K562 (cell line): ENCODE results near the gene LGALS3BP. TPM values are rescaled to one million over a fixed set of nuclear protein-coding genes. Genes with fewer than 3 reads are reported as not detected.

ENCODE experiments used
- ATAC-seq: fragments of 200-7000 bp; cut with Tn5 transposase; 3 replicates; pipeline ENCODE4 v1.9.1; 2020; ENCODE audit warnings: moderate library complexity
- BruUV-seq: library from RNA; stranded (reverse); fragments of 400-500 nt; replicated peaks from 2 replicates; lab custom pipeline; 2021; lab: Mats Ljungman, UMichigan
- CTCF ChIA-PET: fragments of 300-600 bp; formaldehyde crosslinking; extraction: SDS; loops from one replicate; lab custom pipeline; 2021; ENCODE audit warnings: low intra/inter-chr PET ratio; lab: Yijun Ruan, JAX
- POLR2A ChIA-PET: fragments of 300-600, 350-650 bp; sonication (Branson Sonifier 250); formaldehyde crosslinking; extraction: SDS; loops from one replicate; lab custom pipeline; 2021; ENCODE audit warnings: antibody characterized with exemption, inconsistent platforms; lab: Yijun Ruan, JAX
- DNase-seq, 4 experiments: peaks; one replicate each; pipeline versions ENCODE4 v3.0.0 to v3.0.0-alpha.2; 2011 to 2018; ENCODE audit warnings: low spot score in 3 of 4, mixed read lengths in 3 of 4; ENCODE audit errors: extremely low read depth in 1 of 4
- FAIRE-seq: peaks from 2 replicates; lab custom pipeline; 2011; peaks lifted over from hg19 to GRCh38; lab: Jason Lieb, UNC
- H2AFZ ChIP-seq: 2 replicates; pipeline ENCODE4 v1.6.0; 2011; ENCODE audit warnings: low read depth, low read length, control low read depth, inconsistent platforms
- H3K27ac ChIP-seq: fragments of 200-600 bp; 3 replicates; pipeline ENCODE4 v1.8.0; 2011; ENCODE audit warnings: low read depth, mild to moderate bottlenecking, control low read depth, inconsistent platforms, low read length, moderate library complexity, mixed read lengths; ENCODE audit errors: extremely low read depth
- H3K27me3 ChIP-seq, 2 experiments: fragments of 300-600 bp in 1 of 2; 2 replicates in 1 of 2; 3 replicates in 1 of 2; pipeline versions ENCODE4 v1.6.0 to v1.8.0; 2011; ENCODE audit warnings: inconsistent platforms in 2 of 2, low read length in 2 of 2, mild to moderate bottlenecking in 1 of 2, mixed read lengths in 1 of 2, moderate library complexity in 1 of 2; ENCODE audit not compliant: control insufficient read depth in 2 of 2, insufficient read depth in 2 of 2
- H3K36me3 ChIP-seq: fragments of 300-600 bp; 3 replicates; pipeline ENCODE4 v1.8.0; 2011; ENCODE audit warnings: mild to moderate bottlenecking, low read length, inconsistent platforms; ENCODE audit not compliant: control insufficient read depth, insufficient read depth
- H3K4me1 ChIP-seq, 2 experiments: fragments of 200-600 bp in 1 of 2; replicated peaks in 1 of 2; 2 replicates in 1 of 2; 3 replicates in 1 of 2; pipeline versions ENCODE4 v1.5.1 to v1.8.0; 2011; ENCODE audit warnings: inconsistent platforms in 2 of 2, low read length in 2 of 2, mild to moderate bottlenecking in 1 of 2, mixed read lengths in 1 of 2, moderate library complexity in 1 of 2; ENCODE audit not compliant: control insufficient read depth in 2 of 2, insufficient read depth in 2 of 2
- H3K4me2 ChIP-seq: 2 replicates; pipeline ENCODE4 v1.6.1; 2011; ENCODE audit warnings: low read length, control low read depth, inconsistent platforms, mixed read lengths; ENCODE audit not compliant: insufficient read depth
- H3K4me3 ChIP-seq: fragments of 200-600 bp; sonication (generic), shearing (Covaris generic); 2 replicates; pipeline ENCODE4 v1.5.1; 2016; ENCODE audit warnings: control low read depth, inconsistent platforms
- H3K79me2 ChIP-seq: fragments of 200-600 bp; 3 replicates; pipeline ENCODE4 v1.8.0; 2011; ENCODE audit warnings: low read length, inconsistent platforms; ENCODE audit not compliant: control insufficient read depth, insufficient read depth
- H3K9ac ChIP-seq, 2 experiments: 2 replicates each; pipeline versions ENCODE4 v1.6.0 to v1.6.1; 2011; ENCODE audit warnings: low read depth in 2 of 2, low read length in 2 of 2, control low read depth in 1 of 2, inconsistent platforms in 1 of 2, mild to moderate bottlenecking in 1 of 2, mixed read lengths in 1 of 2; ENCODE audit not compliant: insufficient read depth in 1 of 2
- H3K9me1 ChIP-seq: one replicate; pipeline ENCODE4 v1.6.0; 2011; ENCODE audit warnings: inconsistent platforms, mild to moderate bottlenecking, low read length, moderate library complexity; ENCODE audit not compliant: control insufficient read depth, insufficient read depth
- H3K9me3 ChIP-seq: replicated peaks from 2 replicates; pipeline ENCODE4 v1.5.1; 2011; ENCODE audit warnings: low read depth, low read length, inconsistent platforms; ENCODE audit not compliant: control insufficient read depth, insufficient read depth
- H4K20me1 ChIP-seq: replicated peaks from 2 replicates; pipeline ENCODE4 v1.6.1; 2011; ENCODE audit warnings: low read length, inconsistent platforms, mixed read lengths; ENCODE audit not compliant: control insufficient read depth, insufficient read depth
- CBFA2T3 ChIP-seq: fragments of 450-650 bp; IDR thresholded peaks from 2 replicates; pipeline ENCODE4 v1.6.1; 2017
- DPF2 ChIP-seq: fragments of 450-650 bp; IDR thresholded peaks from 2 replicates; pipeline ENCODE4 v1.6.1; 2016
- FOSL1 ChIP-seq: fragments of 200-800 bp; sonication (Bioruptor generic); conservative IDR thresholded peaks from 2 replicates; pipeline ENCODE4 v1.6.1; 2016; ENCODE audit warnings: missing genetic modification characterization, missing compliant biosample characterization
- KLF13 ChIP-seq: fragments of 450-650 bp; IDR thresholded peaks from 2 replicates; pipeline ENCODE4 v1.6.1; 2016; ENCODE audit warnings: missing genetic modification characterization, low read depth, mild to moderate bottlenecking, missing compliant biosample characterization, moderate library complexity, borderline replicate concordance
- MBD1 ChIP-seq: fragments of 250-450 bp; sonication (Bioruptor Pico); IDR thresholded peaks from 2 replicates; pipeline ENCODE4 v1.8.0; 2022; ENCODE audit warnings: inconsistent platforms
- MNT ChIP-seq, 2 experiments: fragments of 450-650 bp; conservative IDR thresholded peaks; 2 replicates each; pipeline ENCODE4 v1.6.1; 2017; ENCODE audit warnings: mild to moderate bottlenecking in 2 of 2, moderate library complexity in 2 of 2
- OTX1 ChIP-seq: fragments of 450-650 bp; formaldehyde crosslinking; IDR thresholded peaks from 2 replicates; pipeline ENCODE4 v1.4.0; 2022; ENCODE audit warnings: mild to moderate bottlenecking
- RBM39 ChIP-seq: fragments of 200-400 bp; formaldehyde crosslinking; optimal IDR thresholded peaks from 2 replicates; pipeline ENCODE3; 2018; ENCODE audit warnings: low read depth, low read length
- SAP30 ChIP-seq: fragments of 200-600 bp; sonication (generic); IDR thresholded peaks from 2 replicates; pipeline ENCODE4 v1.6.1; 2012; ENCODE audit warnings: borderline replicate concordance, low read depth, mild to moderate bottlenecking, moderate library complexity, low read length, control low read depth, inconsistent platforms; ENCODE audit not compliant: insufficient read depth, poor library complexity, severe bottlenecking
- SRSF3 ChIP-seq: fragments of 200-400 bp; formaldehyde crosslinking; IDR thresholded peaks from 2 replicates; pipeline ENCODE4 v1.6.1; 2016; ENCODE audit warnings: mild to moderate bottlenecking, low read length, moderate library complexity; ENCODE audit not compliant: insufficient read depth
- ZFPM2 ChIP-seq: fragments of 250-450 bp; sonication (Bioruptor Pico); IDR thresholded peaks from 2 replicates; pipeline ENCODE4 v1.5.1; 2022; ENCODE audit warnings: mild to moderate bottlenecking
- ZNF140 ChIP-seq: fragments of 250-450 bp; sonication (Bioruptor Pico); IDR thresholded peaks from 2 replicates; pipeline ENCODE4 v1.8.0; 2021; ENCODE audit warnings: moderate library complexity, mild to moderate bottlenecking, inconsistent platforms
- ZNF551 ChIP-seq: fragments of 250-450 bp; sonication (Bioruptor Pico); IDR thresholded peaks from 2 replicates; pipeline ENCODE4 v1.5.0; 2021; ENCODE audit warnings: mild to moderate bottlenecking, moderate library complexity
- WGBS: fragments of 100-300 bp; shearing (Covaris generic); methylation state at CpG from one replicate; pipeline ENCODE4 v1.1.6; 2016; ENCODE audit warnings: low coverage, mixed read lengths; ENCODE audit not compliant: insufficient coverage; ENCODE audit errors: missing lambda C conversion rate; 5-methylcytosine and 5-hydroxymethylcytosine counted together
- in situ Hi-C: fragments of 300-500 bp; cut with MboI; formaldehyde crosslinking; loops from 4 replicates; pipeline ENCODE4 v1.15.0; 2018; ENCODE audit warnings: inconsistent platforms, mixed read lengths
- intact Hi-C: fragments of 100-400 bp; cut with micrococcal nuclease; formaldehyde crosslinking; loops from 2 replicates; pipeline ENCODE4 v1.14.2; 2022
- polyA plus RNA-seq, 8 experiments: library from polyadenylated mRNA; depleted of rRNA in 4 of 8; stranded (reverse) in 5 of 8; unstranded in 3 of 8; fragments of >200 nt; fragmentation: Nextera tagmentation in 2 of 8; fragmentation: Illumina TruSeq in 1 of 8; extraction: Ambion mirVana in 2 of 8; extraction: Trizol in 1 of 8; gene quantifications; 2 replicates each; pipeline versions ENCODE4 v1.2.1 to v1.2.3, GENCODE V29; 2011 to 2014; ENCODE audit warnings: inconsistent platforms in 1 of 8, missing spikeins in 1 of 8
- total RNA-seq, 7 experiments: library from RNA; depleted of rRNA in 6 of 7; stranded (reverse); fragments of >200 nt in 6 of 7; fragmentation: Illumina TruSeq in 2 of 7; extraction: Trizol in 2 of 7; gene quantifications; 2 replicates each; pipeline versions ENCODE4 v1.2.1 to v1.2.3, GENCODE V29; 2011 to 2021; ENCODE audit warnings: low replicate concordance in 1 of 7

The LGALS3BP gene
- total and polyA plus RNA-seq, 9 of the 15 experiments (the other 6 are each of a cell fraction or from before 2014, with no cell fraction given), result 0.39 to 5.3 (median 3.2) TPM

GRCh38 chr17:78993241-78993956 lies 13.7 kb upstream of the LGALS3BP start (continued):
- TF ChIP-seq OTX1 (CRISPR knock-in tag) (no peak), DPF2 (no peak), MBD1 (peak; percentile 55; the same call in 1 of the 2 replicates)

GRCh38 chr17:78992542-78993212 lies 13.0 kb upstream of the LGALS3BP start:
- Histone ChIP-seq H3K4me2 (no peak overlapping the region), H3K9me3 (no peaks in the 10 kb centered on the region), H2AFZ (no peak overlapping the region), H3K4me1 (peaks cover 11 to 36% of the 10 kb centered on the region in 2 experiments; a peak in 4 of 5 replicates), H3K4me3 (no peak overlapping the region), H3K27ac (no peak overlapping the region), H3K79me2 (no peaks in the 10 kb centered on the region), H4K20me1 (0 out of 2 replicates have a peak, but pooled peaks cover 5% of the 10 kb centered on the region), H3K36me3 (peaks cover 78% of the 10 kb centered on the region; the same call in 2 of the 3 replicates), H3K27me3 (no peaks in the 10 kb centered on the region), H3K9ac (no peak overlapping the region), H3K9me1 (no peaks in the 10 kb centered on the region)
- in situ Hi-C loops, result no loop called here
- peak in 1 of 4 experiments; percentile 45 for DNase-seq
- ATAC-seq, result no peak
- POLR2A ChIA-PET, result no interaction called here
- peak; percentile 49 for FAIRE-seq
- intact Hi-C loops, result no loop called here
- TSS peak; percentile 23 for BruUV-seq
- 47% methylated on average over 12 of the region's 12 CpGs for WGBS
- CTCF ChIA-PET, result interaction anchor here (0.6 kb wide), 1 partner anchor 17 kb away, joined by 5 read pairs; no protein-coding TSS in a partner anchor
- TF ChIP-seq SRSF3 (no peak), ZNF551 (CRISPR knock-in tag) (no peak), SAP30 (no peak), ZFPM2 (CRISPR knock-in tag) (no peak), MNT (conservative IDR thresholded peaks at IDR 0.05) (0 out of 4 replicates have a peak, but pooled peaks have one; percentile 16 to 23), CBFA2T3 (peak; percentile 44; the same call in 1 of the 2 replicates), ZNF140 (no peak), RBM39 (no peak), KLF13 (no peak), FOSL1 (tag) (no peak)
